OCI-LY3 (cell line): Measurements from ENCODE around the gene ZMIZ1.

Experiments
- H2AFZ ChIP-seq: fragments of 200-600, 300-600 bp; shearing (Covaris generic); 2 replicates; pipeline ENCODE4 v1.6.0; 2014; ENCODE audit warnings: antibody characterized with exemption, low read depth, low read length
- H3K27ac ChIP-seq: fragments of 200-600, 300-600 bp; sonication (generic); 2 replicates; pipeline ENCODE4 v1.5.1; 2014; ENCODE audit warnings: mild to moderate bottlenecking, low read length, moderate library complexity, mixed read lengths
- H3K27me3 ChIP-seq: fragments of 200-600, 300-600 bp; sonication (generic); 2 replicates; pipeline ENCODE4 v1.6.1; 2014; ENCODE audit warnings: low read depth, low read length, mixed read lengths
- H3K36me3 ChIP-seq: fragments of 200-600, 300-600 bp; sonication (generic); replicated peaks from 2 replicates; pipeline ENCODE3; 2014; ENCODE audit warnings: low read depth, low read length, mixed read lengths
- H3K4me1 ChIP-seq: fragments of 300-600, 200-600 bp; sonication (generic); 2 replicates; pipeline ENCODE4 v1.6.1; 2014; ENCODE audit warnings: low read length, mixed read lengths
- H3K4me2 ChIP-seq: fragments of 200-600, 300-600 bp; sonication (generic); 2 replicates; pipeline ENCODE4 v1.6.1; 2014; ENCODE audit warnings: low read length, mixed read lengths
- H3K4me3 ChIP-seq: fragments of 300-600, 200-600 bp; sonication (generic); 2 replicates; pipeline ENCODE4 v1.5.1; 2014; ENCODE audit warnings: antibody characterized with exemption, mild to moderate bottlenecking, low read length, moderate library complexity
- H3K79me2 ChIP-seq: fragments of 300-600, 200-600 bp; shearing (Covaris generic); 2 replicates; pipeline ENCODE4 v1.6.1; 2014; ENCODE audit warnings: mild to moderate bottlenecking, low read length, mixed read lengths
- H3K9ac ChIP-seq: fragments of 300-600, 200-600 bp; shearing (Covaris generic); 2 replicates; pipeline ENCODE4 v1.6.0; 2014; ENCODE audit warnings: mild to moderate bottlenecking, low read length, moderate library complexity
- H3K9me3 ChIP-seq: fragments of 200-600, 300-600 bp; shearing (Covaris generic); 2 replicates; pipeline ENCODE4 v1.6.1; 2014; ENCODE audit warnings: low read length, mixed read lengths; ENCODE audit not compliant: insufficient read depth
- H4K20me1 ChIP-seq: fragments of 200-600, 300-600 bp; sonication (generic); 2 replicates; pipeline ENCODE4 v1.6.1; 2016; ENCODE audit warnings: low read length, mixed read lengths; ENCODE audit not compliant: insufficient read depth
- CTCF ChIP-seq: fragments of 200-600, 300-600 bp; sonication (generic); IDR thresholded peaks from 2 replicates; pipeline ENCODE4 v1.5.1; 2014; ENCODE audit warnings: antibody characterized with exemption, low read length, low read depth
- EZH2phosphoT487 ChIP-seq: fragments of 200-600 bp; shearing (Covaris generic); IDR thresholded peaks from 2 replicates; pipeline ENCODE4 v1.6.1; 2018; ENCODE audit warnings: antibody characterized with exemption, mixed run types, low read depth

The ZMIZ1 gene

DNA sequence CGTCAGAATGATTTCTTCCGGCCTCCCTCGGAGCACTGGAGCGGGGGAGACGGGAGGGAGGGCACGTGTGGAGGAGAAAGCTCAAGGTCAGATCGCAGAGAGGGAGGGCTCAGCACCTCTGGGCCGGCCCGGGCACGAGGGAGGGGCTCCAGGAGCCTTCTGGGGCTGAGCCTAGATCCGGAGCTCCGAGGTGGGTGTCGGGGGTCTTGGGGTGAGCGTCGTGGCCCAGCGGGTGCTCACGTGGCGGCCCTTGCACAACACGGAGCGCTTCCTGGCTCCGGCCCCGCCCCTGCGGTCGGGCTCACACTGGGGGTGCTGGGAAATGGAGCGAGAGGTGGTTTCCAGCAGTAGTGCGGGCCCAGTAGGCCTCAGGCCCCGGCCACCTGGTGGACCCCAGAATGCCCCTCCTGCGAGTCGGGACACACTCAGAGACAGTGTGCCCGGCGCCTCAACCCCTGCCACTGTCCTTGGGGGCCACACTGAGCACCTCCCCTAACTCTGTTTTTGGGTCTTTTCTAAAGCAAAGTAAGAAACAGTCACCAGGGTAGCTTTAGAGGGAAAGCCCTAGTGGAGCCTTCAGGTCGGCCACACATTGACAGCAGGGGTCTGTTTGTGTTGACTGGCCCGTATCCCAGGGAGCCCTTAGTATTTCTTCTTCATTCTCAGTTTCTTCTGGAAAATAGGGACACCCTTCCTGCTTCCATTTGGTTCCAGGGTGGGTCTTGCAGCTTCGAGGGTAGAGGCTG is 279.3 kb downstream of the ZMIZ1 start:
- peak overlapping the region; percentile 99 for H3K9ac ChIP-seq
- H2AFZ ChIP-seq = no peak overlapping the region
- H3K4me3 ChIP-seq = peak overlapping the region; percentile 99
- H3K36me3 ChIP-seq = peaks cover 33% of the 10 kb centered on the region
- peak overlapping the region; percentile 80 for H3K27ac ChIP-seq
- no peaks in the 10 kb centered on the region for H3K9me3 ChIP-seq
- H3K79me2 ChIP-seq = peaks cover 36% of the 10 kb centered on the region
- H3K4me2 ChIP-seq = peak overlapping the region; percentile 90
- peaks cover 19% of the 10 kb centered on the region for H3K4me1 ChIP-seq
- TF ChIP-seq CTCF = no peak
- no peak for TF ChIP-seq EZH2phosphoT487
- no peaks in the 10 kb centered on the region for H3K27me3 ChIP-seq
- peaks cover 44% of the 10 kb centered on the region for H4K20me1 ChIP-seq

DNA sequence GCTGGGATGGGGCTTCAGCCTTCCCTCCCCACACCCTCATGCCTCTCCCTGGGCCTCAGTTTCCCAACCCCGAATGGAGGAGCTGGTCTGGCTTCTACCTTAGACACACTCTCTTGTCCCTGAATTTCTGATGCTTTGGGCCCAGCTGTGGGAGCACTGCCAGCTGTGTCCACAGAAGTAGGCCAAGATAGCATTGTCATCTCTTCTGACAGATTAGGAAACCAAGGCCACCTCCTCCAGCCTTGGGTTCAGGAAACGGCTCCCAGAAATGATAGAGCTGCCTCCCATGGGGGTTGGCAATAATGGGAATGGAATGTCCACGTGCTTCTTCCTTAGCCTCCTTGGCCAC is 279.8 kb downstream of the ZMIZ1 start:
- Histone ChIP-seq H3K27ac (peak overlapping the region; percentile 80), H3K4me3 (peak overlapping the region; percentile 99), H2AFZ (no peak overlapping the region), H3K36me3 (peaks cover 38% of the 10 kb centered on the region), H3K9ac (peak overlapping the region; percentile 99), H3K4me1 (peaks cover 25% of the 10 kb centered on the region), H3K4me2 (peak overlapping the region; percentile 90), H4K20me1 (peaks cover 50% of the 10 kb centered on the region), H3K79me2 (peaks cover 41% of the 10 kb centered on the region), H3K9me3 (no peaks in the 10 kb centered on the region), H3K27me3 (no peaks in the 10 kb centered on the region)
- TF ChIP-seq EZH2phosphoT487 = no peak
- TF ChIP-seq CTCF = no peak

- no peak for TF ChIP-seq EZH2phosphoT487
- no peak for TF ChIP-seq CTCF
- Histone ChIP-seq H3K4me3 (peak overlapping the region; percentile 99), H4K20me1 (peaks cover 54% of the 10 kb centered on the region), H3K79me2 (peaks cover 45% of the 10 kb centered on the region), H3K36me3 (peaks cover 43% of the 10 kb centered on the region), H2AFZ (no peak overlapping the region), H3K4me1 (peaks cover 29% of the 10 kb centered on the region), H3K27me3 (no peaks in the 10 kb centered on the region), H3K27ac (no peak overlapping the region), H3K4me2 (peak overlapping the region; percentile 90), H3K9me3 (no peaks in the 10 kb centered on the region), H3K9ac (peak overlapping the region; percentile 99; the same call in 1 of the 2 replicates)
Measured at GRCh38 chr10:79349072-79349491, 280.3 kb downstream of the ZMIZ1 start.

DNA sequence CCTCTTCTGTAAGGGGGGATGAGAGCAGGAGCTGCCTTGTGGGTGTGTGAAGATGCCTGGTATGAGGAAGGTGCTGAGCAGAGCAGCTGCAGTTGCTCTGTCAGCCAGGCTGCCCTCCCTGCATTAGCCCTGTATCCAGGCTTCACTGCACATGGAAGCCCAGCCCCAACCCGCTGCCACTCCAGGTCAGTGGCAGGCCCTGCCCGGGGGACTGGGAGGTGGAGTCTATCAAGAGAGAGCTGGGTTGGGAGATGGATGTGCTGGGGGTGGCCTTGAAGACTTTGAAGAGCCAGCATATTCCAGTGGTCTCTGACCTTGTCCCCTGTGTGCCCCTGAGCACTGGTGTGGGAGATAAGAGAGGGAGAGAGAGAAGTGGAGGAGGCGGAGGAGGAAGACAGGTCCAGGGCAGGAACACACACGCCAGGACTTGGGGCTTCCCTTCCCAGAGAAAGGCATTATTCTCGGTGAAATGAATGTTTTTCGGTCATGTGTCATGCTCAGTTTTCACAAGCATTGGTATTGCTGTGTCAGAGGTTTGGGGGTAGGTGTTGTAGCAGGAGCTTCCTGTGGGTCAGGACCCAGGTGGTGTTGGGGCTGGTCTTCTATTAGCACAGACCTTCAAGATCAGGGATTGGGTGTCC is 281.1 kb downstream of the ZMIZ1 start:
- Histone ChIP-seq H3K27me3 (no peaks in the 10 kb centered on the region), H3K4me3 (no peak overlapping the region), H2AFZ (no peak overlapping the region), H3K79me2 (peaks cover 51% of the 10 kb centered on the region), H3K9ac (no peak overlapping the region), H3K4me1 (peaks cover 36% of the 10 kb centered on the region), H3K27ac (no peak overlapping the region), H3K9me3 (no peaks in the 10 kb centered on the region), H4K20me1 (peaks cover 62% of the 10 kb centered on the region), H3K36me3 (peaks cover 50% of the 10 kb centered on the region), H3K4me2 (no peak overlapping the region)
- TF ChIP-seq CTCF (no peak), EZH2phosphoT487 (no peak)
